ENCODE results near the gene BCAR3. TPM values are rescaled to one million over a fixed set of nuclear protein-coding genes. Genes with fewer than 3 reads are reported as not detected.

The BCAR3 gene
- total and polyA plus RNA-seq, 4 donors, result 12.2 to 33.3 (median 18.2) TPM

GRCh38 chr1:93723110-93723509, 41.5 kb upstream of the BCAR3 start:
- H3K27ac ChIP-seq (ENCODE audit: low read depth in 1 of 2, low read length in 1 of 2), result peak overlapping the region in 1 of 2 donors; percentile 37
- TF ChIP-seq CTCF (IDR thresholded peaks at IDR 0.05; ENCODE audit: control extremely low read depth, extremely low read depth), result no peak
- H3K4me3 ChIP-seq, result no peak overlapping the region
- ATAC-seq (ENCODE audit: insufficient read depth, low FRiP score) (no peak), DNase-seq (no peak)
- H3K36me3 ChIP-seq (ENCODE audit: control insufficient read depth in 4 of 4, insufficient read depth in 4 of 4, low read length in 4 of 4), result no peaks in the 10 kb centered on the region
- H3K9ac ChIP-seq (ENCODE audit: insufficient read depth in 1 of 2, low read length in 2 of 2), result no peak overlapping the region
- WGBS, 2 donors, result 84 to 90% methylated on average over 6 of the region's 6 CpGs
- H3K27me3 ChIP-seq (ENCODE audit: control insufficient read depth in 3 of 3, insufficient read depth in 3 of 3, low read length in 2 of 3), result no peaks in the 10 kb centered on the region
- peaks cover 0 to 18% (median 11%) of the 10 kb centered on the region in 5 donors for H3K4me1 ChIP-seq (ENCODE audit: control insufficient read depth in 5 of 5, insufficient read depth in 5 of 5, low read length in 5 of 5)
- no peaks in the 10 kb centered on the region for H3K9me3 ChIP-seq (ENCODE audit: control insufficient read depth in 4 of 4, insufficient read depth in 3 of 4, low read length in 3 of 4)

- Histone ChIP-seq H3K9ac (ENCODE audit: insufficient read depth in 1 of 2, low read length in 2 of 2) (no peak overlapping the region), H3K27ac (ENCODE audit: low read depth in 1 of 2, low read length in 1 of 2) (peak overlapping the region; percentile 43 to 46), H3K4me3 (no peak overlapping the region), H3K27me3 (ENCODE audit: control insufficient read depth in 3 of 3, insufficient read depth in 3 of 3, low read length in 2 of 3) (no peaks in the 10 kb centered on the region), H3K36me3 (ENCODE audit: control insufficient read depth in 4 of 4, insufficient read depth in 4 of 4, low read length in 4 of 4) (no peaks in the 10 kb centered on the region), H3K9me3 (ENCODE audit: control insufficient read depth in 4 of 4, insufficient read depth in 3 of 4, low read length in 3 of 4) (no peaks in the 10 kb centered on the region), H3K4me1 (ENCODE audit: control insufficient read depth in 5 of 5, insufficient read depth in 5 of 5, low read length in 5 of 5) (peaks cover 0 to 18% (median 11%) of the 10 kb centered on the region in 5 donors)
- DNase-seq, result peak; percentile 28 to 62 (median 35)
- TF ChIP-seq CTCF (IDR thresholded peaks at IDR 0.05; ENCODE audit: control extremely low read depth, extremely low read depth), result no peak
- 67 to 69% methylated on average over 21 of the region's 21 CpGs for WGBS, 2 donors
- no peak for ATAC-seq (ENCODE audit: insufficient read depth, low FRiP score)
Observed at GRCh38 chr1:93722081-93723031, 40.7 kb upstream of the BCAR3 start.

- DNase-seq, result no peak
- WGBS, 2 donors, result 92 to 95% methylated on average over 7 of the region's 7 CpGs
Observed at GRCh38 chr1:93720956-93721626, 39.5 kb upstream of the BCAR3 start.

More at GRCh38 chr1:93720956-93721626, 39.5 kb upstream of the BCAR3 start:
- H3K36me3 ChIP-seq (ENCODE audit: control insufficient read depth in 4 of 4, insufficient read depth in 4 of 4, low read length in 4 of 4), result no peaks in the 10 kb centered on the region
- H3K9me3 ChIP-seq (ENCODE audit: control insufficient read depth in 4 of 4, insufficient read depth in 3 of 4, low read length in 3 of 4), result peaks cover 0 to 3% (median 0%) of the 10 kb centered on the region in 4 donors
- no peak overlapping the region for H3K4me3 ChIP-seq
- H3K9ac ChIP-seq (ENCODE audit: insufficient read depth in 1 of 2, low read length in 2 of 2), result no peak overlapping the region
- no peak for ATAC-seq (ENCODE audit: insufficient read depth, low FRiP score)
- H3K27me3 ChIP-seq (ENCODE audit: control insufficient read depth in 3 of 3, insufficient read depth in 3 of 3, low read length in 2 of 3), result no peaks in the 10 kb centered on the region
- no peak for TF ChIP-seq CTCF (IDR thresholded peaks at IDR 0.05; ENCODE audit: control extremely low read depth, extremely low read depth)
- peaks cover 0 to 18% (median 11%) of the 10 kb centered on the region in 5 donors for H3K4me1 ChIP-seq (ENCODE audit: control insufficient read depth in 5 of 5, insufficient read depth in 5 of 5, low read length in 5 of 5)
- H3K27ac ChIP-seq (ENCODE audit: low read depth in 1 of 2, low read length in 1 of 2), result no peak overlapping the region
